Immature natural killer cell (primary cell): Measurements from ENCODE around the gene IL36B. TPM values are rescaled to one million over a fixed set of nuclear protein-coding genes. Genes with fewer than 3 reads are reported as not detected.

Experiments
- DNase-seq, 3 donors: peaks; one replicate each; pipeline ENCODE4 v3.0.0; 2022; ENCODE audit warnings: mixed read lengths in 1 of 3
- H3K27ac Mint-ChIP-seq, 6 donors: one replicate each; pipeline ENCODE4 v1.8.0; 2020; ENCODE audit warnings: mixed read lengths in 6 of 6, mild to moderate bottlenecking in 5 of 6, inconsistent platforms in 4 of 6, moderate library complexity in 3 of 6
- H3K27me3 Mint-ChIP-seq, 3 donors: one replicate each; pipeline ENCODE4 v1.8.0; 2020 to 2021; ENCODE audit warnings: low read depth in 3 of 3, mild to moderate bottlenecking in 3 of 3, mixed read lengths in 3 of 3, moderate library complexity in 3 of 3, inconsistent platforms in 1 of 3
- H3K36me3 Mint-ChIP-seq, 3 donors: one replicate each; pipeline ENCODE4 v1.8.0; 2020; ENCODE audit warnings: mixed read lengths in 3 of 3, inconsistent platforms in 2 of 3, mild to moderate bottlenecking in 2 of 3
- H3K4me1 Mint-ChIP-seq, 2 donors: one replicate each; pipeline ENCODE4 v1.8.0; 2020; ENCODE audit warnings: inconsistent platforms in 2 of 2, mild to moderate bottlenecking in 2 of 2, mixed read lengths in 2 of 2, moderate library complexity in 1 of 2
- H3K4me3 Mint-ChIP-seq, 5 donors: one replicate each; pipeline ENCODE4 v1.8.0; 2020; ENCODE audit warnings: mild to moderate bottlenecking in 5 of 5, mixed read lengths in 5 of 5, inconsistent platforms in 3 of 5, moderate library complexity in 3 of 5
- H3K9me3 Mint-ChIP-seq, 6 donors: one replicate each; pipeline ENCODE4 v1.8.0; 2020; ENCODE audit warnings: mild to moderate bottlenecking in 6 of 6, mixed read lengths in 6 of 6, inconsistent platforms in 4 of 6, moderate library complexity in 3 of 6
- polyA plus RNA-seq, 3 donors: library from polyadenylated mRNA; unstranded; fragments of 300-500 nt; fragmentation: Illumina TruSeq; gene quantifications; one replicate each; pipeline ENCODE4 v1.2.3, GENCODE V29; 2021

The IL36B gene
- polyA plus RNA-seq, 3 donors from 2014 or later = not detected

- no peaks in the 10 kb centered on the region for H3K36me3 Mint-ChIP-seq
- no peak overlapping the region for H3K27ac Mint-ChIP-seq
- DNase-seq = no peak
- peaks cover 0 to 19% (median 9%) of the 10 kb centered on the region in 3 donors for H3K27me3 Mint-ChIP-seq
- no peak overlapping the region for H3K4me3 Mint-ChIP-seq
- no peaks in the 10 kb centered on the region for H3K4me1 Mint-ChIP-seq
- H3K9me3 Mint-ChIP-seq = no peaks in the 10 kb centered on the region
These were observed 25.0 kb downstream of the IL36B start for GRCh38 chr2:113027691-113028090.

- no peak for DNase-seq
- peaks cover 0 to 15% (median 9%) of the 10 kb centered on the region in 3 donors for H3K27me3 Mint-ChIP-seq
- no peak overlapping the region for H3K27ac Mint-ChIP-seq
- no peaks in the 10 kb centered on the region for H3K9me3 Mint-ChIP-seq
- H3K4me1 Mint-ChIP-seq = no peaks in the 10 kb centered on the region
- H3K36me3 Mint-ChIP-seq = no peaks in the 10 kb centered on the region
- no peak overlapping the region for H3K4me3 Mint-ChIP-seq
These were observed 26.9 kb downstream of the IL36B start for GRCh38 chr2:113025737-113026136.

GRCh38 chr2:113024764-113025163, 27.9 kb downstream of the IL36B start:
- H3K27me3 Mint-ChIP-seq = peaks cover 0 to 11% (median 6%) of the 10 kb centered on the region in 3 donors
- H3K4me3 Mint-ChIP-seq = no peak overlapping the region
- H3K36me3 Mint-ChIP-seq = no peaks in the 10 kb centered on the region
- peaks cover 0 to 2% (median 0%) of the 10 kb centered on the region in 6 donors for H3K9me3 Mint-ChIP-seq
- no peak for DNase-seq
- H3K4me1 Mint-ChIP-seq = no peaks in the 10 kb centered on the region
- H3K27ac Mint-ChIP-seq = no peak overlapping the region

GRCh38 chr2:113021312-113021711, 31.4 kb downstream of the IL36B start:
- Mint-ChIP-seq H3K9me3 (peaks cover 0 to 7% (median 2%) of the 10 kb centered on the region in 6 donors), H3K27me3 (peaks cover 6 to 12% (median 8%) of the 10 kb centered on the region in 3 donors)

GRCh38 chr2:113018509-113018908, 34.2 kb downstream of the IL36B start:
- Mint-ChIP-seq H3K4me1 (no peaks in the 10 kb centered on the region), H3K36me3 (no peaks in the 10 kb centered on the region), H3K9me3 (peaks cover 0 to 7% (median 2%) of the 10 kb centered on the region in 6 donors), H3K27ac (no peak overlapping the region), H3K27me3 (peaks cover 6 to 16% (median 9%) of the 10 kb centered on the region in 3 donors), H3K4me3 (no peak overlapping the region)
- no peak for DNase-seq

More at GRCh38 chr2:113021312-113021711, 31.4 kb downstream of the IL36B start:
- H3K36me3 Mint-ChIP-seq = no peaks in the 10 kb centered on the region
- no peak overlapping the region for H3K4me3 Mint-ChIP-seq
- no peaks in the 10 kb centered on the region for H3K4me1 Mint-ChIP-seq
- DNase-seq = no peak
- no peak overlapping the region for H3K27ac Mint-ChIP-seq

GRCh38 chr2:113015655-113016054, 37.0 kb downstream of the IL36B start:
- no peak overlapping the region for H3K27ac Mint-ChIP-seq
- H3K36me3 Mint-ChIP-seq = no peaks in the 10 kb centered on the region
- H3K4me1 Mint-ChIP-seq = no peaks in the 10 kb centered on the region
- H3K4me3 Mint-ChIP-seq = no peak overlapping the region
- H3K9me3 Mint-ChIP-seq = peaks cover 0 to 7% (median 2%) of the 10 kb centered on the region in 6 donors
- peaks cover 6 to 20% (median 9%) of the 10 kb centered on the region in 3 donors for H3K27me3 Mint-ChIP-seq
- DNase-seq = no peak

GRCh38 chr2:113015042-113015441, 37.6 kb downstream of the IL36B start:
- no peaks in the 10 kb centered on the region for H3K4me1 Mint-ChIP-seq
- no peaks in the 10 kb centered on the region for H3K36me3 Mint-ChIP-seq
- H3K27ac Mint-ChIP-seq = no peak overlapping the region
- DNase-seq = no peak
- H3K9me3 Mint-ChIP-seq = peaks cover 0 to 7% (median 2%) of the 10 kb centered on the region in 6 donors
- H3K4me3 Mint-ChIP-seq = no peak overlapping the region
- H3K27me3 Mint-ChIP-seq = peaks cover 6 to 20% (median 9%) of the 10 kb centered on the region in 3 donors

- H3K9me3 Mint-ChIP-seq = peaks cover 0 to 4% (median 2%) of the 10 kb centered on the region in 6 donors
- no peaks in the 10 kb centered on the region for H3K36me3 Mint-ChIP-seq
- H3K4me3 Mint-ChIP-seq = no peak overlapping the region
- no peak overlapping the region for H3K27ac Mint-ChIP-seq
- DNase-seq = no peak
- H3K4me1 Mint-ChIP-seq = no peaks in the 10 kb centered on the region
- H3K27me3 Mint-ChIP-seq = peaks cover 6 to 20% (median 7%) of the 10 kb centered on the region in 3 donors
These were observed 38.6 kb downstream of the IL36B start for GRCh38 chr2:113014067-113014466.

GRCh38 chr2:113013336-113013661, 39.4 kb downstream of the IL36B start:
- no peak for DNase-seq
- peaks cover 0 to 3% (median 0%) of the 10 kb centered on the region in 6 donors for H3K9me3 Mint-ChIP-seq
- peaks cover under 1 to 20% (median 7%) of the 10 kb centered on the region in 3 donors for H3K27me3 Mint-ChIP-seq
- H3K27ac Mint-ChIP-seq = no peak overlapping the region
- no peaks in the 10 kb centered on the region for H3K4me1 Mint-ChIP-seq
- H3K4me3 Mint-ChIP-seq = no peak overlapping the region
- H3K36me3 Mint-ChIP-seq = no peaks in the 10 kb centered on the region

GRCh38 chr2:113012436-113013335, 40.0 kb downstream of the IL36B start:
- no peak overlapping the region for H3K4me3 Mint-ChIP-seq

GRCh38 chr2:113011108-113011507, 41.6 kb downstream of the IL36B start:
- H3K4me3 Mint-ChIP-seq = no peak overlapping the region
- DNase-seq = no peak
- H3K4me1 Mint-ChIP-seq = no peaks in the 10 kb centered on the region
- peak overlapping the region in 1 of 6 donors; percentile 47 for H3K27ac Mint-ChIP-seq
- no peaks in the 10 kb centered on the region for H3K36me3 Mint-ChIP-seq
- peaks cover 0 to 12% (median 0%) of the 10 kb centered on the region in 3 donors for H3K27me3 Mint-ChIP-seq
- no peaks in the 10 kb centered on the region for H3K9me3 Mint-ChIP-seq

More at GRCh38 chr2:113012436-113013335, 40.0 kb downstream of the IL36B start:
- H3K27me3 Mint-ChIP-seq = peaks cover 0 to 18% (median 5%) of the 10 kb centered on the region in 3 donors
- H3K9me3 Mint-ChIP-seq = peaks cover 0 to 3% (median 0%) of the 10 kb centered on the region in 6 donors
- no peak for DNase-seq
- H3K4me1 Mint-ChIP-seq = no peaks in the 10 kb centered on the region
- no peaks in the 10 kb centered on the region for H3K36me3 Mint-ChIP-seq
- no peak overlapping the region for H3K27ac Mint-ChIP-seq

GRCh38 chr2:113010088-113010487, 42.6 kb downstream of the IL36B start:
- H3K36me3 Mint-ChIP-seq = no peaks in the 10 kb centered on the region
- no peak for DNase-seq
- no peak overlapping the region for H3K27ac Mint-ChIP-seq
- H3K27me3 Mint-ChIP-seq = peaks cover 0 to 11% (median 1%) of the 10 kb centered on the region in 3 donors
- H3K9me3 Mint-ChIP-seq = no peaks in the 10 kb centered on the region
- no peak overlapping the region for H3K4me3 Mint-ChIP-seq
- no peaks in the 10 kb centered on the region for H3K4me1 Mint-ChIP-seq

- no peaks in the 10 kb centered on the region for H3K9me3 Mint-ChIP-seq
- H3K36me3 Mint-ChIP-seq = no peaks in the 10 kb centered on the region
- H3K27me3 Mint-ChIP-seq = peaks cover 0 to 7% (median 1%) of the 10 kb centered on the region in 3 donors
- H3K27ac Mint-ChIP-seq = no peak overlapping the region
- DNase-seq = no peak
- H3K4me3 Mint-ChIP-seq = no peak overlapping the region
- no peaks in the 10 kb centered on the region for H3K4me1 Mint-ChIP-seq
These were observed 43.0 kb downstream of the IL36B start for GRCh38 chr2:113009622-113010021.

- H3K9me3 Mint-ChIP-seq = no peaks in the 10 kb centered on the region
- no peak overlapping the region for H3K27ac Mint-ChIP-seq
- no peak for DNase-seq
- H3K4me1 Mint-ChIP-seq = no peaks in the 10 kb centered on the region
- H3K4me3 Mint-ChIP-seq = no peak overlapping the region
- H3K27me3 Mint-ChIP-seq = peaks cover 0 to 3% (median 1%) of the 10 kb centered on the region in 3 donors
- H3K36me3 Mint-ChIP-seq = no peaks in the 10 kb centered on the region
These were observed 45.4 kb downstream of the IL36B start for GRCh38 chr2:113007250-113007649.
